ENCODE results near the gene ANTXRL.
A peak's percentile ranks its signal among the peaks of the same experiment; 100 is the strongest.
"Not testable (repeated sequence)": the region's sequence is repeated elsewhere in the genome, so short reads cannot be mapped to it uniquely, and the experiment has no call there.

The ANTXRL gene

GRCh38 chr10:46310851-46311250, 24.1 kb downstream of the ANTXRL start:
- no peak for DNase-seq

- DNase-seq = peak in 1 of 3 experiments; percentile 4
These were observed 24.7 kb downstream of the ANTXRL start for GRCh38 chr10:46311501-46311951.

- DNase-seq = peak in 1 of 3 experiments; percentile 40
These were observed 25.2 kb downstream of the ANTXRL start for GRCh38 chr10:46311961-46312431.

GRCh38 chr10:46312953-46313352, 26.2 kb downstream of the ANTXRL start:
- DNase-seq = no peak

GRCh38 chr10:46314071-46314470, 27.3 kb downstream of the ANTXRL start:
- no peak for DNase-seq

GRCh38 chr10:46315071-46315860, 28.5 kb downstream of the ANTXRL start:
- peak in 1 of 3 experiments; percentile 6 for DNase-seq

- DNase-seq = peak in 1 of 3 experiments; percentile 6
These were observed 30.6 kb downstream of the ANTXRL start for GRCh38 chr10:46317370-46317769.

GRCh38 chr10:46317889-46318288, 31.1 kb downstream of the ANTXRL start:
- DNase-seq = no peak

GRCh38 chr10:46318799-46319198, 32.0 kb downstream of the ANTXRL start:
- peak in 1 of 3 experiments; percentile 68 for DNase-seq

- DNase-seq = peak in 1 of 3 experiments; percentile 15
These were observed 32.6 kb downstream of the ANTXRL start for GRCh38 chr10:46319389-46319788.

- no peak for DNase-seq
These were observed 35.0 kb downstream of the ANTXRL start for GRCh38 chr10:46321770-46322169.

- no peak for DNase-seq
These were observed 36.4 kb downstream of the ANTXRL start for GRCh38 chr10:46323176-46323575.

GRCh38 chr10:46325021-46325420, 38.2 kb downstream of the ANTXRL start:
- DNase-seq = peak in 1 of 3 experiments; percentile 2

GRCh38 chr10:46326066-46326465, 39.3 kb downstream of the ANTXRL start:
- no peak for DNase-seq

- no peak for DNase-seq
These were observed 40.2 kb downstream of the ANTXRL start for GRCh38 chr10:46326971-46327370.

- no peak for DNase-seq
These were observed 40.9 kb downstream of the ANTXRL start for GRCh38 chr10:46327685-46328084.

- no peak for DNase-seq
These were observed 42.3 kb downstream of the ANTXRL start for GRCh38 chr10:46328853-46329689.

GRCh38 chr10:46329690-46330016, 42.9 kb downstream of the ANTXRL start:
- DNase-seq = no peak

- DNase-seq = no peak
These were observed 44.1 kb downstream of the ANTXRL start for GRCh38 chr10:46330894-46331293.

GRCh38 chr10:46365484-46365883, 78.7 kb downstream of the ANTXRL start:
- not testable (repeated sequence) for DNase-seq

- DNase-seq = not testable (repeated sequence)
These were observed 80.4 kb downstream of the ANTXRL start for GRCh38 chr10:46367209-46367608.

- DNase-seq = not testable (repeated sequence)
These were observed 81.0 kb downstream of the ANTXRL start for GRCh38 chr10:46367666-46368240.

- DNase-seq = not testable (repeated sequence)
These were observed 82.2 kb downstream of the ANTXRL start for GRCh38 chr10:46368956-46369355.
